Keratinocyte (primary cell): Measurements from ENCODE around the gene CTCFL. TPM values are rescaled to one million over a fixed set of nuclear protein-coding genes. Genes with fewer than 3 reads are reported as not detected.

Source experiments
- DNase-seq: peaks from one replicate; pipeline ENCODE4 v3.0.0-alpha.2; 2011; ENCODE audit warnings: low read depth, missing footprints, low spot score
- FAIRE-seq: peaks from 2 replicates; lab custom pipeline; 2011; peaks lifted over from hg19 to GRCh38; lab: Jason Lieb, UNC
- H2AFZ ChIP-seq: 2 replicates; pipeline ENCODE4 v1.6.0; 2012; ENCODE audit warnings: low read length, control low read depth, inconsistent platforms; ENCODE audit not compliant: control insufficient read depth
- H3K27ac ChIP-seq: 2 replicates; pipeline ENCODE4 v1.5.1; 2011; ENCODE audit warnings: low read length; ENCODE audit not compliant: control insufficient read depth, insufficient read depth
- H3K27me3 ChIP-seq: 3 replicates; pipeline ENCODE4 v1.6.0; 2011; ENCODE audit warnings: low read length; ENCODE audit not compliant: control insufficient read depth, insufficient read depth; ENCODE audit errors: extremely low read depth
- H3K36me3 ChIP-seq, 2 experiments: 2 replicates in 1 of 2; 3 replicates in 1 of 2; pipeline ENCODE4 v1.5.1; 2011; ENCODE audit warnings: low read length in 2 of 2, mild to moderate bottlenecking in 1 of 2; ENCODE audit not compliant: control insufficient read depth in 2 of 2, insufficient read depth in 2 of 2; ENCODE audit errors: extremely low read depth in 1 of 2
- H3K4me1 ChIP-seq: 3 replicates; pipeline ENCODE4 v1.5.1; 2011; ENCODE audit warnings: low read length; ENCODE audit not compliant: control insufficient read depth, insufficient read depth; ENCODE audit errors: extremely low read depth
- H3K4me2 ChIP-seq: 3 replicates; pipeline ENCODE4 v1.6.0; 2011; ENCODE audit warnings: low read depth, low read length; ENCODE audit not compliant: control insufficient read depth, insufficient read depth; ENCODE audit errors: extremely low read depth
- H3K4me3 ChIP-seq, 3 experiments: fragments of 200-600 bp in 1 of 3; sonication (generic) in 1 of 3; 2 replicates in 2 of 3; 3 replicates in 1 of 3; pipeline ENCODE4 v1.5.1; 2011 to 2016; ENCODE audit warnings: low read length in 3 of 3, mild to moderate bottlenecking in 3 of 3, control low read depth in 2 of 3, inconsistent platforms in 1 of 3, low read depth in 1 of 3, mixed read lengths in 1 of 3, mixed run types in 1 of 3, moderate library complexity in 1 of 3; ENCODE audit not compliant: control insufficient read depth in 2 of 3, insufficient read depth in 2 of 3; ENCODE audit errors: extremely low read depth in 1 of 3
- H3K79me2 ChIP-seq: 2 replicates; pipeline ENCODE4 v1.6.0; 2012; ENCODE audit warnings: low read length; ENCODE audit not compliant: control insufficient read depth, insufficient read depth
- H3K9ac ChIP-seq: 3 replicates; pipeline ENCODE4 v1.6.0; 2011; ENCODE audit warnings: low read length; ENCODE audit not compliant: control insufficient read depth, insufficient read depth; ENCODE audit errors: extremely low read depth
- H3K9me1 ChIP-seq: 3 replicates; pipeline ENCODE4 v1.6.0; 2011; ENCODE audit warnings: low read length; ENCODE audit not compliant: control insufficient read depth, insufficient read depth; ENCODE audit errors: extremely low read depth
- H3K9me3 ChIP-seq: 2 replicates; pipeline ENCODE4 v1.5.1; 2012; ENCODE audit warnings: low read depth, low read length; ENCODE audit not compliant: control insufficient read depth
- H4K20me1 ChIP-seq: 3 replicates; pipeline ENCODE4 v1.6.0; 2011; ENCODE audit warnings: low read length; ENCODE audit not compliant: control insufficient read depth, insufficient read depth; ENCODE audit errors: extremely low read depth
- CTCF ChIP-seq, 3 experiments: IDR thresholded peaks in 1 of 3; conservative IDR thresholded peaks in 1 of 3; optimal IDR thresholded peaks in 1 of 3; 2 replicates in 2 of 3; 3 replicates in 1 of 3; pipeline versions ENCODE3 to v1.5.1; 2011; ENCODE audit warnings: low read length in 3 of 3, mild to moderate bottlenecking in 3 of 3, moderate library complexity in 2 of 3, control low read depth in 1 of 3, inconsistent platforms in 1 of 3; ENCODE audit not compliant: insufficient read depth in 2 of 3; ENCODE audit errors: extremely low read depth in 1 of 3
- EZH2 ChIP-seq: IDR thresholded peaks from one replicate; pipeline ENCODE4 v1.6.1; 2012; ENCODE audit warnings: inconsistent platforms, mild to moderate bottlenecking, low read length, moderate library complexity
- dilution Hi-C: fragments of 300-500 bp; cut with MboI; formaldehyde crosslinking; loops from one replicate; pipeline ENCODE4 v1.7.0; 2020; ENCODE audit warnings: low sequenced_read_pairs; ENCODE audit not compliant: extremely low pct_ligation_motif_present
- polyA plus RNA-seq, 5 experiments: library from polyadenylated mRNA; depleted of rRNA in 3 of 5; stranded (reverse) in 3 of 5; stranded (forward) in 1 of 5; unstranded in 1 of 5; fragments of >200 nt; gene quantifications; 1 replicate in 1 of 5; 2 replicates in 3 of 5; 3 replicates in 1 of 5; pipeline versions ENCODE4 v1.2.1 to v1.2.3, GENCODE V29; 2011 to 2012; ENCODE audit warnings: missing spikeins in 2 of 5, low read depth in 1 of 5, low replicate concordance in 1 of 5

Gene CTCFL
- polyA plus RNA-seq, 1 donor (not counting 4 experiments of a cell fraction or from before 2014, with no cell fraction given) = not detected

- Histone ChIP-seq H3K4me1 (no peaks in the 10 kb centered on the region), H4K20me1 (no peaks in the 10 kb centered on the region), H3K9me1 (no peaks in the 10 kb centered on the region), H3K9me3 (no peaks in the 10 kb centered on the region), H3K27ac (no peak overlapping the region), H3K36me3 (no peaks in the 10 kb centered on the region), H3K9ac (no peak overlapping the region), H3K4me3 (no peak overlapping the region), H3K79me2 (no peaks in the 10 kb centered on the region), H3K27me3 (peaks cover 55% of the 10 kb centered on the region), H3K4me2 (no peak overlapping the region), H2AFZ (no peak overlapping the region)
- DNase-seq = no peak
- dilution Hi-C loops = no loop called here
- no peak for FAIRE-seq
- TF ChIP-seq EZH2 (no peak), CTCF (optimal IDR thresholded peaks at IDR 0.05 in 1 of 3, IDR thresholded peaks at IDR 0.05 in 1 of 3, conservative IDR thresholded peaks at IDR 0.05 in 1 of 3; ENCODE audit: extremely low read depth in 1 of 3, insufficient read depth in 2 of 3, low read length in 3 of 3) (no peak)
Measured at GRCh38 chr20:57451795-57452661, 72.9 kb downstream of the CTCFL start.

- Histone ChIP-seq H2AFZ (no peak overlapping the region), H4K20me1 (no peaks in the 10 kb centered on the region), H3K36me3 (no peaks in the 10 kb centered on the region), H3K27me3 (peaks cover 52% of the 10 kb centered on the region), H3K4me1 (no peaks in the 10 kb centered on the region), H3K9me1 (no peaks in the 10 kb centered on the region), H3K27ac (no peak overlapping the region), H3K9ac (no peak overlapping the region), H3K4me2 (no peak overlapping the region), H3K4me3 (no peak overlapping the region), H3K9me3 (no peaks in the 10 kb centered on the region), H3K79me2 (no peaks in the 10 kb centered on the region)
- no peak for TF ChIP-seq EZH2
- TF ChIP-seq CTCF (optimal IDR thresholded peaks at IDR 0.05 in 1 of 3, IDR thresholded peaks at IDR 0.05 in 1 of 3, conservative IDR thresholded peaks at IDR 0.05 in 1 of 3; ENCODE audit: extremely low read depth in 1 of 3, insufficient read depth in 2 of 3, low read length in 3 of 3) = no peak
- dilution Hi-C loops = no loop called here
- FAIRE-seq (no peak), DNase-seq (no peak)
Measured at GRCh38 chr20:57451431-57451794, 73.5 kb downstream of the CTCFL start.
